ENCODE results near the gene COX6A2. TPM values are rescaled to one million over a fixed set of nuclear protein-coding genes. Genes with fewer than 3 reads are reported as not detected.

Gene COX6A2
- polyA plus RNA-seq, 1 donor (not counting 4 experiments of a cell fraction or from before 2014, with no cell fraction given), result not detected

DNA sequence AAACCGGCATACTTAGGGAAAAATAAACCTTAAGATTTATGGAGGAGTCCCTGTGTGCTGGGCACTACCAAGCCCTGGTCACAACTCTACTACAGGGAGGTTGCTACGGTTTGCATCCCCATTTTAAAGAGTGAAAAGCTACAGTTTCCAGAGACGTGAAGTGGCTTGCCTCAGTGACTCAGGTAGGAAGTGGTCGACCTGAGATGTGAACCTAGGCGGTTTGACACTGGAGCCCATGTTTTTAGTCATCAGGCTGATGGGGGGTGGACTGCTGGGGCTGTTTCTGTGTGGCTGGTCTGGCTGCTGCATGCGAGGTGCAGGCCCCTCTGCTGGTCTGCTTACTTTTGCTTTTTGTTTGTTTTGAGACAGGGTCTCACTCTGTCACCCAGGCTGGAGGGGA is 6.6 kb downstream of the COX6A2 start:
- Histone ChIP-seq H3K9ac (ENCODE audit: control insufficient read depth, extremely low read depth, insufficient read depth, low read length) (no peak overlapping the region), H4K20me1 (ENCODE audit: control insufficient read depth, extremely low read depth, insufficient read depth, low read length) (no peaks in the 10 kb centered on the region), H3K4me2 (ENCODE audit: control insufficient read depth, extremely low read depth, insufficient read depth, low read depth, low read length) (no peak overlapping the region), H3K27ac (ENCODE audit: control insufficient read depth, insufficient read depth, low read length) (no peak overlapping the region), H3K36me3 (ENCODE audit: control insufficient read depth in 2 of 2, extremely low read depth in 1 of 2, insufficient read depth in 2 of 2, low read length in 2 of 2) (no peaks in the 10 kb centered on the region), H3K9me3 (ENCODE audit: control insufficient read depth, low read depth, low read length) (no peaks in the 10 kb centered on the region), H3K4me1 (ENCODE audit: control insufficient read depth, extremely low read depth, insufficient read depth, low read length) (no peaks in the 10 kb centered on the region), H3K79me2 (ENCODE audit: control insufficient read depth, insufficient read depth, low read length) (no peaks in the 10 kb centered on the region), H3K9me1 (ENCODE audit: control insufficient read depth, extremely low read depth, insufficient read depth, low read length) (no peaks in the 10 kb centered on the region), H2AFZ (ENCODE audit: control insufficient read depth, low read length) (no peak overlapping the region), H3K4me3 (ENCODE audit: control insufficient read depth in 2 of 3, extremely low read depth in 1 of 3, insufficient read depth in 2 of 3, low read depth in 1 of 3, low read length in 3 of 3) (no peak overlapping the region), H3K27me3 (ENCODE audit: control insufficient read depth, extremely low read depth, insufficient read depth, low read length) (no peaks in the 10 kb centered on the region)
- FAIRE-seq, result peak; percentile 17
- TF ChIP-seq, protein P1, sequence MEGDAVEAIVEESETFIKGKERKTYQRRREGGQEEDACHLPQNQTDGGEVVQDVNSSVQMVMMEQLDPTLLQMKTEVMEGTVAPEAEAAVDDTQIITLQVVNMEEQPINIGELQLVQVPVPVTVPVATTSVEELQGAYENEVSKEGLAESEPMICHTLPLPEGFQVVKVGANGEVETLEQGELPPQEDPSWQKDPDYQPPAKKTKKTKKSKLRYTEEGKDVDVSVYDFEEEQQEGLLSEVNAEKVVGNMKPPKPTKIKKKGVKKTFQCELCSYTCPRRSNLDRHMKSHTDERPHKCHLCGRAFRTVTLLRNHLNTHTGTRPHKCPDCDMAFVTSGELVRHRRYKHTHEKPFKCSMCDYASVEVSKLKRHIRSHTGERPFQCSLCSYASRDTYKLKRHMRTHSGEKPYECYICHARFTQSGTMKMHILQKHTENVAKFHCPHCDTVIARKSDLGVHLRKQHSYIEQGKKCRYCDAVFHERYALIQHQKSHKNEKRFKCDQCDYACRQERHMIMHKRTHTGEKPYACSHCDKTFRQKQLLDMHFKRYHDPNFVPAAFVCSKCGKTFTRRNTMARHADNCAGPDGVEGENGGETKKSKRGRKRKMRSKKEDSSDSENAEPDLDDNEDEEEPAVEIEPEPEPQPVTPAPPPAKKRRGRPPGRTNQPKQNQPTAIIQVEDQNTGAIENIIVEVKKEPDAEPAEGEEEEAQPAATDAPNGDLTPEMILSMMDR (optimal IDR thresholded peaks at IDR 0.05 in 1 of 3, IDR thresholded peaks at IDR 0.05 in 1 of 3, conservative IDR thresholded peaks at IDR 0.05 in 1 of 3; ENCODE audit: extremely low read depth in 1 of 3, insufficient read depth in 2 of 3, low read length in 3 of 3), result no peak
- no peak for TF ChIP-seq EZH2 (IDR thresholded peaks at IDR 0.05; ENCODE audit: low read length)
- dilution Hi-C loops (cut with MboI; ENCODE audit: extremely low pct_ligation_motif_present, low sequenced_read_pairs), result no loop called here
- no peak for DNase-seq (ENCODE audit: low read depth, low spot score)

DNA sequence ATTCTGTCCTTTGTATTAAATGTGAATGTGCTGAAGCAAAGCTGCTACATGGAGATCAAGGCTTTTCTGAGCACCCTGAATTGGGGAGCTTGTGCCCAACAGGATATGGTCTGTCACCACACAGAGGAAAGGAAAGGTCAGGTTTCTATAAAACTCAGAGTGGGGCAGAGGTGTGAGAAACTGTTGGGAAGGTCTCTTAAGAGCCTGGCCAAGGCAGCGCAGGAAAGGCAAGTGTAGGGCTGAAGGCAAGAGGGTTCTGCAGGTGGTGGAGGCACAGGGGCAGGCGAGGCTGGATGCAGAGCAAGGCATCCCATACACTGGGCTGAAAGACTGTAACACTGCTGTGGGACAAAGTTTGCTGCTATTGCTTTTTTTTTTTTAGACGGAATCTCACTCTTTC is 8.1 kb downstream of the COX6A2 start:
- Histone ChIP-seq H3K36me3 (ENCODE audit: control insufficient read depth in 2 of 2, extremely low read depth in 1 of 2, insufficient read depth in 2 of 2, low read length in 2 of 2) (no peaks in the 10 kb centered on the region), H3K79me2 (ENCODE audit: control insufficient read depth, insufficient read depth, low read length) (no peaks in the 10 kb centered on the region), H3K27me3 (ENCODE audit: control insufficient read depth, extremely low read depth, insufficient read depth, low read length) (no peaks in the 10 kb centered on the region), H3K4me1 (ENCODE audit: control insufficient read depth, extremely low read depth, insufficient read depth, low read length) (no peaks in the 10 kb centered on the region), H3K9me1 (ENCODE audit: control insufficient read depth, extremely low read depth, insufficient read depth, low read length) (no peaks in the 10 kb centered on the region), H3K4me2 (ENCODE audit: control insufficient read depth, extremely low read depth, insufficient read depth, low read depth, low read length) (no peak overlapping the region), H3K4me3 (ENCODE audit: control insufficient read depth in 2 of 3, extremely low read depth in 1 of 3, insufficient read depth in 2 of 3, low read depth in 1 of 3, low read length in 3 of 3) (no peak overlapping the region), H3K9ac (ENCODE audit: control insufficient read depth, extremely low read depth, insufficient read depth, low read length) (no peak overlapping the region), H4K20me1 (ENCODE audit: control insufficient read depth, extremely low read depth, insufficient read depth, low read length) (no peaks in the 10 kb centered on the region), H2AFZ (ENCODE audit: control insufficient read depth, low read length) (no peak overlapping the region), H3K9me3 (ENCODE audit: control insufficient read depth, low read depth, low read length) (no peaks in the 10 kb centered on the region), H3K27ac (ENCODE audit: control insufficient read depth, insufficient read depth, low read length) (no peak overlapping the region)
- TF ChIP-seq, protein P1 (optimal IDR thresholded peaks at IDR 0.05 in 1 of 3, IDR thresholded peaks at IDR 0.05 in 1 of 3, conservative IDR thresholded peaks at IDR 0.05 in 1 of 3; ENCODE audit: extremely low read depth in 1 of 3, insufficient read depth in 2 of 3, low read length in 3 of 3), result no peak
- no peak for TF ChIP-seq EZH2 (IDR thresholded peaks at IDR 0.05; ENCODE audit: low read length)
- DNase-seq (ENCODE audit: low read depth, low spot score) (no peak), FAIRE-seq (no peak)
- dilution Hi-C loops (cut with MboI; ENCODE audit: extremely low pct_ligation_motif_present, low sequenced_read_pairs), result no loop called here

Measured in keratinocyte (primary cell).